ENCODE data around the gene EAF2. TPM values are rescaled to one million over a fixed set of nuclear protein-coding genes. Genes with fewer than 3 reads are reported as not detected.

Gene EAF2
- total RNA-seq, 6 experiments from 2014 or later = 1.4 to 3.0 (median 2.0) TPM

DNA sequence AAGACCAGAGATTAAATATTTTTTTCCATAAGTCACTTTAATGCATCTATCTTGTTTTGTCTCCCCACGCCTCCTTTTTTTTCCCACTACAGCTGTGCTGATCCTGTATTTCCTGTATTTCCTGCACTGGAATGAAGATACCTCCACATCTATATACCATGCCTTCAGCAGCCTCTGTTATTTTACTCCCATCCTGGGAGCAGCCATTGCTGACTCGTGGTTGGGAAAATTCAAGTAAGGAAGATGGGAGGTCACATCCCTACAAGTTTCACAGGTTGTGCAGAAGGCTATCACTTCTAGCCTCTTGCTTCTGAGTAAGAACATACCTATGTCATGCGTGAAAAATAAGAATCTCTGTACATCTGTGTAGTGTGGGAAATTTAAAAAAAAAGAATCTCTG is 62.3 kb downstream of the EAF2 start:
- no peak for ATAC-seq
- H3K9me3 ChIP-seq = no peaks in the 10 kb centered on the region
- DNase-seq = no peak
- no peaks in the 10 kb centered on the region for H3K27me3 ChIP-seq
- WGBS (ENCODE audit: insufficient coverage, low coverage, low lambda C conversion rate, missing lambda C conversion rate) = 83% methylated on average over 3 of the region's 3 CpGs
- peaks cover 0 to 9% (median 0%) of the 10 kb centered on the region in 4 donors for H3K4me1 ChIP-seq
- TF ChIP-seq POLR2A (IDR thresholded peaks at IDR 0.05) = no peak
- H3K27ac ChIP-seq = no peak overlapping the region
- no peaks in the 10 kb centered on the region for H3K36me3 ChIP-seq
- intact Hi-C loops (cut with DNase I) = no loop called here
- no peak overlapping the region for H3K4me3 ChIP-seq

DNA sequence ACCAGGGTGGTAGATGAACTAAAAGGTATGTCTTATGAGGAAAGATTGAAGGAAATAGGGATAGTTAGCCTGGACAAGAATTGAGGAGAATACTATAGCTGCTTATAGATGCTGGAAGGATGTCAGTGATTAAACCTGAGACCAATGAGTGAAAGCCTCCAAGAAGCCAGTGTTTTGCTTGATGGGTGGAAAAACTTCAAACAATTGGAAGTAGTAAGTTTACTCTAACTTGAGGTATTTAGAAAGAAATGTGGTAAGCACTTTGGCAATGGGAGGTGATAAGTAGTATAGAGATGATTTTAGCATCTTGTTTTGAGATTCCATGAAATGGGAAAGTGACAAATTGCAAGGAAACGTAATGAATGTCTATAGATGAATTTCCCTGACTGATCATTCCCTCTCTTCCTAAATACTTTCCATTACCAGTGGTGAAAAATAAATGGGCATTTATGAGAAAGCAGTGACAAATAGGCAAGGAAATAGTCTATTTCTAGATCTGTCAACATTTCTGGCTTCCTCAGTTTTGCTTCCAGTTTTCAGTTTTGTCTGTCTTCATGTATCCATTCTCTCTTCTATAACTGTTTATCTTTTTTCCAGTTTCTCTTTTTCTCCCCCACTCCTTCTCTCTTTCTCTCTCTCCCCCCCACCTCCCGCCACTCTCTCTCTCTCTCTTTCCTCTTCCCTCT is 78.4 kb downstream of the EAF2 start:
- H3K36me3 ChIP-seq = no peaks in the 10 kb centered on the region
- WGBS (ENCODE audit: insufficient coverage, low coverage, low lambda C conversion rate, missing lambda C conversion rate) = 67% methylated on average over 2 of the region's 2 CpGs
- ATAC-seq (no peak), DNase-seq (no peak)
- TF ChIP-seq, protein P1, sequence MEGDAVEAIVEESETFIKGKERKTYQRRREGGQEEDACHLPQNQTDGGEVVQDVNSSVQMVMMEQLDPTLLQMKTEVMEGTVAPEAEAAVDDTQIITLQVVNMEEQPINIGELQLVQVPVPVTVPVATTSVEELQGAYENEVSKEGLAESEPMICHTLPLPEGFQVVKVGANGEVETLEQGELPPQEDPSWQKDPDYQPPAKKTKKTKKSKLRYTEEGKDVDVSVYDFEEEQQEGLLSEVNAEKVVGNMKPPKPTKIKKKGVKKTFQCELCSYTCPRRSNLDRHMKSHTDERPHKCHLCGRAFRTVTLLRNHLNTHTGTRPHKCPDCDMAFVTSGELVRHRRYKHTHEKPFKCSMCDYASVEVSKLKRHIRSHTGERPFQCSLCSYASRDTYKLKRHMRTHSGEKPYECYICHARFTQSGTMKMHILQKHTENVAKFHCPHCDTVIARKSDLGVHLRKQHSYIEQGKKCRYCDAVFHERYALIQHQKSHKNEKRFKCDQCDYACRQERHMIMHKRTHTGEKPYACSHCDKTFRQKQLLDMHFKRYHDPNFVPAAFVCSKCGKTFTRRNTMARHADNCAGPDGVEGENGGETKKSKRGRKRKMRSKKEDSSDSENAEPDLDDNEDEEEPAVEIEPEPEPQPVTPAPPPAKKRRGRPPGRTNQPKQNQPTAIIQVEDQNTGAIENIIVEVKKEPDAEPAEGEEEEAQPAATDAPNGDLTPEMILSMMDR (IDR thresholded peaks at IDR 0.05) = no peak
- TF ChIP-seq POLR2A (IDR thresholded peaks at IDR 0.05) = no peak
- H3K4me3 ChIP-seq = no peak overlapping the region
- no peaks in the 10 kb centered on the region for H3K9me3 ChIP-seq
- no peaks in the 10 kb centered on the region for H3K27me3 ChIP-seq
- H3K27ac ChIP-seq = no peak overlapping the region
- no peaks in the 10 kb centered on the region for H3K4me1 ChIP-seq
- intact Hi-C loops (cut with DNase I) = no loop called here

DNA sequence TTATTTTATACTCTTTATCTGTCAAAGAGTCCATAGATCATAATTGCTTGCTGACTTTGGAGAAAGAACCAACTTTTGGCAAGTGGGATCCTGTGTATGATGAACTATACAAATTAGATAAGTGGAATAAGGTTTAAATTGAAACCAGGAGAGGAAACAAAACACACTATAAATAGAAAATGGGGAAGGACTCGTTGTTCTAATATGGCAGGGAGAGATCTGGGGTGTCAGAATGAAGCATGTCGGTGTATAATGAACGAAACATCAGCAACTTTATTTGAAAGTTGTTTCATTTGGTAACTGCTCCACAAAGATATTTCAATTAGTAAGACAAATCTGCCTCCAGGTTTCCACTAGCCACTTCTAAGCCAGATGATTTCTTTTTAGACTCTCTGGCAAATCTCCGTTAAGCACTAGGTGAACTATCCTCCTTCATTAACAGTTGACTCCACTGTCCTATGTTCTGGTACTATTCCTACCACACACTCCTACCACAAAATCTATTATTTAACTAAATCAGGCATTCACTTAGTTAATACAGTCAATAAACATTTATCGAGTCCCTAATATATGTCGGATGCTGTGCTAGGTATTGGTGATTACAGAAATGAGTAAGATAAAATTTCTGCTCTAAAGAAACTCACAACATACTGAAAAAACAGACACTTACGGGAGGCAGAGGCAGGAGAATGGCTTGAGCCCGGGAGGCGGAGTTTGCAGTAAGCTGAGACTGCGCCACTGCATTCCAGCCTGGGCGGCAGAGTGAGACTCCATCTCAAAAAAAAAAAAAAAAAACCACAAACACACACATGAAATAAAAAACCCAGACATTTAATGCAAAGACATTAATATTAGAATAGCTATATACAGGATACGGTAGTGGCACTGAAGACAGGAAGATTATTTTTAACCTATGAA is 79.3 kb downstream of the EAF2 start:
- no peak overlapping the region for H3K4me3 ChIP-seq
- no peak overlapping the region for H3K27ac ChIP-seq
- no peaks in the 10 kb centered on the region for H3K4me1 ChIP-seq
- no peak for TF ChIP-seq POLR2A (IDR thresholded peaks at IDR 0.05)
- TF ChIP-seq, protein P1 (IDR thresholded peaks at IDR 0.05) = no peak
- ATAC-seq = no peak
- no peaks in the 10 kb centered on the region for H3K36me3 ChIP-seq
- intact Hi-C loops (cut with DNase I) = no loop called here
- no peaks in the 10 kb centered on the region for H3K27me3 ChIP-seq
- no peak for DNase-seq
- WGBS (ENCODE audit: insufficient coverage, low coverage, low lambda C conversion rate, missing lambda C conversion rate) = 77% methylated on average over 12 of the region's 12 CpGs
- H3K9me3 ChIP-seq = no peaks in the 10 kb centered on the region

DNA sequence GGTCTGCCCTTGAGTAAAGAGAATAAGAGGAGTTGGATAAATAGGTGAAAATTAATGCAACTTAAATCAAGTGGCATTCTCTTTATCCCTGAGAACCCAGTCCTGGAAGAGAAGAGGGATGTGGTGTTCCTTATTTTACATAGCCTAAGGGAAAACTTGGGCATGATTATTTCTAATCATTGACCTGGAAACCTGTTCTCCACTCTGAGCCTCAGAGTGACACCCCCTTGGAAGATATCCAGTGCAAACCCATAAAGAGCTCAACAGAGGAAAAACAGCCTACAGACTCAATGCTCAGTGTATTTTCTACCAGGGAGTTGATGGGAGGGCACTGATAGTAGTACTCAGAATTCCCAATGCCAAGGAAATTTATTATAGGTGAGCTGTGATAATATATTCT is 81.2 kb downstream of the EAF2 start:
- H3K27me3 ChIP-seq = no peaks in the 10 kb centered on the region
- ATAC-seq (no peak), DNase-seq (no peak)
- no peaks in the 10 kb centered on the region for H3K4me1 ChIP-seq
- TF ChIP-seq, protein P1 (IDR thresholded peaks at IDR 0.05) = no peak
- TF ChIP-seq POLR2A (IDR thresholded peaks at IDR 0.05) = no peak
- no peak overlapping the region for H3K4me3 ChIP-seq
- H3K36me3 ChIP-seq = no peaks in the 10 kb centered on the region
- no peak overlapping the region for H3K27ac ChIP-seq
- H3K9me3 ChIP-seq = no peaks in the 10 kb centered on the region
- intact Hi-C loops (cut with DNase I) = no loop called here
